Upper lobe of right lung (tissue), 1 donor: Measurements from ENCODE around the gene SOX13. TPM values are rescaled to one million over a fixed set of nuclear protein-coding genes. Genes with fewer than 3 reads are reported as not detected.

Experiments used
- ATAC-seq: fragments of 200-7000 bp; cut with Tn5 transposase; one replicate; pipeline ENCODE4 v1.9.1; 2020; ENCODE audit warnings: mild to moderate bottlenecking, moderate library complexity
- DNase-seq: peaks from one replicate; pipeline ENCODE4 v3.0.0-alpha.2; 2020
- H3K27ac ChIP-seq: fragments of 200-600 bp; one replicate; pipeline ENCODE4 v1.8.0; 2022
- H3K27me3 ChIP-seq: fragments of 200-600 bp; one replicate; pipeline ENCODE4 v1.8.0; 2022; ENCODE audit warnings: mild to moderate bottlenecking
- H3K36me3 ChIP-seq: fragments of 200-600 bp; one replicate; pipeline ENCODE4 v1.8.0; 2022
- H3K4me1 ChIP-seq: fragments of 200-600 bp; one replicate; pipeline ENCODE4 v1.8.0; 2022
- H3K4me3 ChIP-seq: fragments of 200-600 bp; one replicate; pipeline ENCODE4 v1.8.0; 2022; ENCODE audit warnings: mild to moderate bottlenecking
- H3K9me3 ChIP-seq: fragments of 200-600 bp; one replicate; pipeline ENCODE4 v1.8.0; 2022
- intact Hi-C: fragments of 100-400 bp; cut with DNase I; formaldehyde crosslinking; loops from one replicate; pipeline ENCODE4 v1.11.0; 2022
- total RNA-seq: library from RNA; stranded (reverse); fragmentation: NEBNext Ultra II Directional; extraction: Animal tissue kit (Norgen Biotek cat#: 25700); gene quantifications from one replicate; pipeline ENCODE4 v1.2.1, GENCODE V29; 2021
- TF ChIP-seq, protein P1 (sequence below): fragments of 200-600 bp; IDR thresholded peaks from one replicate; pipeline ENCODE4 v1.8.0; 2022; ENCODE audit warnings: antibody characterized with exemption
- donor health status: DM: no; HTN: yes; CAD: no; lungs with severe emphysema.

Gene SOX13
- total RNA-seq, 1 donor from 2014 or later = 76.3 TPM

DNA sequence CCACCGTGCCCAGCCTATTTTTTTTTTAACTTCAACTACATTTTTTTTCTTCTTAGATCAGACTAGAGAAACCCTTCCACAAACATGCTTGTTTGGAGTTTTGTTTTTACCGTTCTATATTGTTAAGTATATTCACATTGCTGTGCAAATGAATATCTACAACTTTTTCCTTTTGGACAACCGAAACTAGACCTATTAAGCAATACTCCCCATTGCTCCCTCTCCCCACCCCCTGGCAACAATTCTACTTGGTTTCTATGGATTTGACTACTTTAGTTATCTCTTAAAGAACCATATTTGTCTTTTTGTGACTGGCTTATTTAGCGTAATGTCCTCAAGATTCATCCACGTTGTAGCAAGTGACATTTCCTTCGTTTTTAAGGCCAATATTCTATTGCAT, 59.8 kb downstream of the SOX13 start:
- intact Hi-C loops = loop anchor here (5.0 kb wide), 1 partner anchor 270 kb away; the partner anchor contains the start of gene SNRPE
- ATAC-seq = no peak

DNA sequence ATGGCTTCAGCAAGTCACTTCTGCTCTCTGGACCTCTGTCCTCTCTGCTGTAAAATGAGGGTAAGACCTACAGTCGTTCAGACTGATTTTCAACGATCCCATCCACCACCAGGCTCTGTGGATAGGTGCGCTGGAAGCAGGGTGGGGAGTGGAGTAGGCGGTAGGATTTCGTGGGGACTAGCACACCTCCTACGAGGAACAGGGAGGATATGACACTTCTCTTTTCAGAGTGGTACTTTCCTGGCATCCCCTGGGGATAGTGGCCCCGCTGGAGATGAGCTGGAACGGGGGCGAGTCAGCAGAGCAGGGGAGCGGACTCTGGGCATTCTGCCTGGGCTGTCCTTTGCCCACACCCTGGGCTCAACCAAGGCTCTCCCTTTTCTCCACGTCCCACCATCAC, 61.2 kb downstream of the SOX13 start:
- intact Hi-C loops = loop anchor here (5.0 kb wide), 1 partner anchor 272 kb away; the partner anchor contains the start of gene SNRPE
- Histone ChIP-seq H3K36me3 (no peaks in the 10 kb centered on the region), H3K4me3 (no peak overlapping the region), H3K27me3 (no peaks in the 10 kb centered on the region), H3K4me1 (no peaks in the 10 kb centered on the region), H3K9me3 (no peaks in the 10 kb centered on the region), H3K27ac (no peak overlapping the region)
- DNase-seq = no peak
- ATAC-seq = no peak
- TF ChIP-seq, protein P1, sequence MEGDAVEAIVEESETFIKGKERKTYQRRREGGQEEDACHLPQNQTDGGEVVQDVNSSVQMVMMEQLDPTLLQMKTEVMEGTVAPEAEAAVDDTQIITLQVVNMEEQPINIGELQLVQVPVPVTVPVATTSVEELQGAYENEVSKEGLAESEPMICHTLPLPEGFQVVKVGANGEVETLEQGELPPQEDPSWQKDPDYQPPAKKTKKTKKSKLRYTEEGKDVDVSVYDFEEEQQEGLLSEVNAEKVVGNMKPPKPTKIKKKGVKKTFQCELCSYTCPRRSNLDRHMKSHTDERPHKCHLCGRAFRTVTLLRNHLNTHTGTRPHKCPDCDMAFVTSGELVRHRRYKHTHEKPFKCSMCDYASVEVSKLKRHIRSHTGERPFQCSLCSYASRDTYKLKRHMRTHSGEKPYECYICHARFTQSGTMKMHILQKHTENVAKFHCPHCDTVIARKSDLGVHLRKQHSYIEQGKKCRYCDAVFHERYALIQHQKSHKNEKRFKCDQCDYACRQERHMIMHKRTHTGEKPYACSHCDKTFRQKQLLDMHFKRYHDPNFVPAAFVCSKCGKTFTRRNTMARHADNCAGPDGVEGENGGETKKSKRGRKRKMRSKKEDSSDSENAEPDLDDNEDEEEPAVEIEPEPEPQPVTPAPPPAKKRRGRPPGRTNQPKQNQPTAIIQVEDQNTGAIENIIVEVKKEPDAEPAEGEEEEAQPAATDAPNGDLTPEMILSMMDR = no peak

More for the DNA sequence above, 59.8 kb downstream of the SOX13 start:
- Histone ChIP-seq H3K4me3 (no peak overlapping the region), H3K4me1 (peaks cover 6% of the 10 kb centered on the region), H3K27me3 (no peaks in the 10 kb centered on the region), H3K36me3 (no peaks in the 10 kb centered on the region), H3K27ac (no peak overlapping the region), H3K9me3 (no peaks in the 10 kb centered on the region)
- DNase-seq = no peak
- TF ChIP-seq, protein P1 = no peak

DNA sequence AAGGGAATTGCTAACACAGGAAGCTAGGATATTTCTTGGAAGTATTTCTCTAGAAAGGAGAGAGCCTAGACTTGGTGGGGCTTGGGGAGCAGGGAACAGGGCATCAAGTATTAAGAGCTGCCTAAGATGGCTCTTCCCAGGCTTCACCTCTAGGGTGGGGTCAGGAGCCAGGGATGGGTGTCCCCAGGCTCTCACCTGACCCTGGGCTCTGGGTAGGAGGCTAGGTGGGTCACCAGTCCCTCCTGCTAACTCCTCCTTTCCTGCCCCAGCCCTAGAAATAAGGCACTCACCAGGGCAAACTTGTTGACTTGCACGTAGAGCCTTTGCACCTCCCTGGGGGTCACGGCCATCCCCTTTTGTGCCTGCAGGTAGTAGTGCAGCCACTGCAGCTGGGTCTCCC, 63.9 kb downstream of the SOX13 start:
- TF ChIP-seq, protein P1 = no peak
- Histone ChIP-seq H3K27me3 (no peaks in the 10 kb centered on the region), H3K4me3 (no peak overlapping the region), H3K9me3 (no peaks in the 10 kb centered on the region), H3K27ac (no peak overlapping the region), H3K36me3 (no peaks in the 10 kb centered on the region), H3K4me1 (no peaks in the 10 kb centered on the region)
- intact Hi-C loops = no loop called here
- ATAC-seq (no peak), DNase-seq (no peak)

GRCh38 chr1:204139088-204139487, 66.2 kb downstream of the SOX13 start:
- Histone ChIP-seq H3K36me3 (no peaks in the 10 kb centered on the region), H3K9me3 (no peaks in the 10 kb centered on the region), H3K27ac (no peak overlapping the region), H3K27me3 (no peaks in the 10 kb centered on the region), H3K4me3 (no peak overlapping the region), H3K4me1 (no peaks in the 10 kb centered on the region)
- intact Hi-C loops = no loop called here
- TF ChIP-seq, protein P1 = no peak
- DNase-seq (no peak), ATAC-seq (no peak)

GRCh38 chr1:204139952-204140351, 67.0 kb downstream of the SOX13 start:
- ATAC-seq = no peak
- TF ChIP-seq, protein P1 = no peak
- no peak for DNase-seq
- no peaks in the 10 kb centered on the region for H3K36me3 ChIP-seq
- intact Hi-C loops = no loop called here
- H3K9me3 ChIP-seq = no peaks in the 10 kb centered on the region
- H3K27me3 ChIP-seq = no peaks in the 10 kb centered on the region
- H3K4me3 ChIP-seq = no peak overlapping the region
- H3K4me1 ChIP-seq = no peaks in the 10 kb centered on the region
- H3K27ac ChIP-seq = no peak overlapping the region

DNA sequence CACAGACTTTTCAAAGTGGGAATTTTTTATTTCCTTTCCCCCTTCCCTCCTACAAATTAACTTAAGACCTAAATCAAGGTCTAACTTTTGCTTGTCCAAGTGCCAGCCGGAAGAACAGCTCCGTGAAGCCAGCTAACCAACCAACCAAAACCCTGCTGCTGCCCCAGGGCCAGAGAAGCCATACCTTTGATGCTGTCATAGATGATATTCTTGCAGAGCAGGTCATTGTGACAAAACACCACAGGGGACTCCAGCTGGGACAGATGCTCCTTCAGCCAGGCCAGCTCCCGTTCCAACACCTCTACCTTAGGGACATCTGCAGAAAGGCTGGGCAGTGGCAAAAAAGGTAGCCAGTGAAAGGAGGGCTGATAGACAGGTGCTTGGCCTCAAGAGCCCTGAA, 68.2 kb downstream of the SOX13 start:
- DNase-seq (no peak), ATAC-seq (no peak)
- H3K27me3 ChIP-seq = no peaks in the 10 kb centered on the region
- no peaks in the 10 kb centered on the region for H3K4me1 ChIP-seq
- TF ChIP-seq, protein P1 = no peak
- intact Hi-C loops = no loop called here
- H3K9me3 ChIP-seq = no peaks in the 10 kb centered on the region
- H3K36me3 ChIP-seq = no peaks in the 10 kb centered on the region
- no peak overlapping the region for H3K27ac ChIP-seq
- H3K4me3 ChIP-seq = no peak overlapping the region
